CD4-positive, alpha-beta T cell treated with Interleukin-17A for 4 hours (primary cell): Measurements from ENCODE around the gene GPAM.
"Not testable (repeated sequence)": the region's sequence is repeated elsewhere in the genome, so short reads cannot be mapped to it uniquely, and the experiment has no call there.

Experiments used
- DNase-seq: peaks from one replicate; pipeline ENCODE4 v3.0.0-alpha.2; 2020; ENCODE audit warnings: mixed read lengths

The GPAM gene

GRCh38 chr10:112183329-112184051 is at the start of gene GPAM:
GPAM (minus strand) TSS chr10:112183765; CDS start chr10:112181784, 1,981 bp downstream.
- DNase-seq, result peak; percentile 97

- no peak for DNase-seq
These were observed 49.1 kb upstream of the GPAM start for GRCh38 chr10:112232670-112233069.

- DNase-seq, result no peak
These were observed 48.2 kb upstream of the GPAM start for GRCh38 chr10:112231602-112232400.

- DNase-seq, result no peak
These were observed 46.9 kb upstream of the GPAM start for GRCh38 chr10:112230325-112230988.

GRCh38 chr10:112229901-112230300 is 46.3 kb upstream of the GPAM start:
- DNase-seq, result no peak

- DNase-seq, result no peak
These were observed 45.5 kb upstream of the GPAM start for GRCh38 chr10:112229096-112229495.

- not testable (repeated sequence) for DNase-seq
These were observed 45.0 kb upstream of the GPAM start for GRCh38 chr10:112228366-112229088.

- no peak for DNase-seq
These were observed 43.9 kb upstream of the GPAM start for GRCh38 chr10:112227331-112227987.

GRCh38 chr10:112226439-112227248 is 43.1 kb upstream of the GPAM start:
- no peak for DNase-seq

- no peak for DNase-seq
These were observed 42.3 kb upstream of the GPAM start for GRCh38 chr10:112225771-112226438.

- no peak for DNase-seq
These were observed 41.5 kb upstream of the GPAM start for GRCh38 chr10:112224933-112225529.

- DNase-seq, result no peak
These were observed 40.2 kb upstream of the GPAM start for GRCh38 chr10:112223725-112224124.

- no peak for DNase-seq
These were observed 39.2 kb upstream of the GPAM start for GRCh38 chr10:112222799-112223198.

GRCh38 chr10:112221545-112221944 is 38.0 kb upstream of the GPAM start:
- DNase-seq, result no peak

- DNase-seq, result no peak
These were observed 35.4 kb upstream of the GPAM start for GRCh38 chr10:112218960-112219359.

GRCh38 chr10:112218036-112218390 is 34.4 kb upstream of the GPAM start:
- no peak for DNase-seq

- no peak for DNase-seq
These were observed 33.9 kb upstream of the GPAM start for GRCh38 chr10:112217386-112218035.

- no peak for DNase-seq
These were observed 33.4 kb upstream of the GPAM start for GRCh38 chr10:112216966-112217365.

- no peak for DNase-seq
These were observed 32.6 kb upstream of the GPAM start for GRCh38 chr10:112216151-112216550.

GRCh38 chr10:112215342-112215774 is 31.8 kb upstream of the GPAM start:
- no peak for DNase-seq
